ENCODE measurements around the gene PRPF6.

DNA sequence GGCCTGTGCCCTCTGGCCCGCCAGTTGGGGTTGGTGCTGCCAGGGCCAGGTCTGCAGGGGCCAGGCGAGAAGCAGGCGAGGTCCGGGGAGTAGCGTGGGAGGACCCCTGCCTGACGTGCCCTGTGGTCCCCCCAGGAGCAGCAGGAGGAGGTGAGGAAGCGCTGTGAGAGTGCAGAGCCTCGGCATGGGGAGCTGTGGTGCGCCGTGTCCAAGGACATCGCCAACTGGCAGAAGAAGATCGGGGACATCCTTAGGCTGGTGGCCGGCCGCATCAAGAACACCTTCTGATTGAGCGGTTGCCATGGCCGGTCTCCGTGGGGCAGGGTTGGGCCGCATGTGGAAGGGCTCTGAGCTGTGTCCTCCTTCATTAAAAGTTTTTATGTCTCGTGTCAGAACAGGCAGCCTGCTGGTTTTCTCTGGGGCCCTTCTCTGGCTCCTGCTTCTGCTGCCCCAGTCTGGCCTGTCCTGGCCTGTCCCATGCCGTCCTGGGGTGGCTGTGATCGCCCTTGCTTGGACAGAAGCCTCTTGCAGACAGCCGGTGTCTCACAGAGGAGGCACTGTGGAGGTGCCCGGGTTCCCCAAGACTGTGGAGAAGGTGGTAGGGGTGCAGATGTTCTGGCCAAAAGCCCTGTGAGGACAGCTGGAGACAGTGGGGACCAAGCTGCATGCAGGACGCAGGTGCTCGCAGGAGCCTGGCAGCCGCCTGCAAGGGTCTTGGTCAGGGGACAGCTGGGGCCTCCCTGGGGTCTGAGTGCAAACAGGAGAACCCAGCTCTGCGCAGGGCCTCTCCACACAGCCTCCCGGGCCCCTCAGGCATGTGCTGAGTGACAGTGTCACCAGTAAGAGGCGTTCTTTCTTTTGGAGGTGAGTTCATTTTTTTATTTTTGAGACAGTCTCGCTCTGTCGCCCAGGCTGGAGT is 52.0 kb downstream of the PRPF6 start:
- TF ChIP-seq, protein P1, sequence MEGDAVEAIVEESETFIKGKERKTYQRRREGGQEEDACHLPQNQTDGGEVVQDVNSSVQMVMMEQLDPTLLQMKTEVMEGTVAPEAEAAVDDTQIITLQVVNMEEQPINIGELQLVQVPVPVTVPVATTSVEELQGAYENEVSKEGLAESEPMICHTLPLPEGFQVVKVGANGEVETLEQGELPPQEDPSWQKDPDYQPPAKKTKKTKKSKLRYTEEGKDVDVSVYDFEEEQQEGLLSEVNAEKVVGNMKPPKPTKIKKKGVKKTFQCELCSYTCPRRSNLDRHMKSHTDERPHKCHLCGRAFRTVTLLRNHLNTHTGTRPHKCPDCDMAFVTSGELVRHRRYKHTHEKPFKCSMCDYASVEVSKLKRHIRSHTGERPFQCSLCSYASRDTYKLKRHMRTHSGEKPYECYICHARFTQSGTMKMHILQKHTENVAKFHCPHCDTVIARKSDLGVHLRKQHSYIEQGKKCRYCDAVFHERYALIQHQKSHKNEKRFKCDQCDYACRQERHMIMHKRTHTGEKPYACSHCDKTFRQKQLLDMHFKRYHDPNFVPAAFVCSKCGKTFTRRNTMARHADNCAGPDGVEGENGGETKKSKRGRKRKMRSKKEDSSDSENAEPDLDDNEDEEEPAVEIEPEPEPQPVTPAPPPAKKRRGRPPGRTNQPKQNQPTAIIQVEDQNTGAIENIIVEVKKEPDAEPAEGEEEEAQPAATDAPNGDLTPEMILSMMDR (IDR thresholded peaks at IDR 0.05), result no peak
- no peak for TF ChIP-seq ZFX (IDR thresholded peaks at IDR 0.05; ENCODE audit: borderline replicate concordance)

Measured in 22Rv1 (cell line).